ENCODE results near the gene TMTC1.

GRCh38 chr12:29544428-29545101, 239.2 kb downstream of the TMTC1 start:
- TF ChIP-seq CTCF (IDR thresholded peaks at IDR 0.05; ENCODE audit: low read length) (no peak), EZH2 (IDR thresholded peaks at IDR 0.05; ENCODE audit: borderline replicate concordance, low read length) (no peak)

Data from OCI-LY1 (cell line).